Glutamatergic neuron (in vitro differentiated cells): ENCODE results near the gene SDR42E1. TPM values are rescaled to one million over a fixed set of nuclear protein-coding genes. Genes with fewer than 3 reads are reported as not detected.
A peak's percentile ranks its signal among the peaks of the same experiment; 100 is the strongest.

Experiments
- DNase-seq: peaks from one replicate; pipeline ENCODE4 v3.0.0; 2022
- H3K27ac Mint-ChIP-seq: one replicate; pipeline ENCODE4 v1.8.0; 2020; ENCODE audit warnings: mild to moderate bottlenecking, mixed read lengths, inconsistent platforms; ENCODE audit not compliant: unreplicated experiment
- H3K27me3 Mint-ChIP-seq: one replicate; pipeline ENCODE4 v1.8.0; 2020; ENCODE audit warnings: mild to moderate bottlenecking, moderate library complexity, mixed read lengths, inconsistent platforms; ENCODE audit not compliant: unreplicated experiment
- H3K36me3 Mint-ChIP-seq: one replicate; pipeline ENCODE4 v1.8.0; 2020; ENCODE audit warnings: mild to moderate bottlenecking, mixed read lengths, inconsistent platforms; ENCODE audit not compliant: unreplicated experiment
- H3K4me1 Mint-ChIP-seq: one replicate; pipeline ENCODE4 v1.8.0; 2020; ENCODE audit warnings: mild to moderate bottlenecking, low read depth, mixed read lengths, inconsistent platforms; ENCODE audit not compliant: unreplicated experiment
- H3K4me3 Mint-ChIP-seq: one replicate; pipeline ENCODE4 v1.8.0; 2020; ENCODE audit warnings: mild to moderate bottlenecking, mixed read lengths, inconsistent platforms; ENCODE audit not compliant: unreplicated experiment
- H3K9me3 Mint-ChIP-seq: one replicate; pipeline ENCODE4 v1.8.0; 2020; ENCODE audit warnings: mild to moderate bottlenecking, moderate library complexity, mixed read lengths, inconsistent platforms; ENCODE audit not compliant: unreplicated experiment
- CTCF ChIP-seq: fragments of 200-600 bp; sonication (generic); IDR thresholded peaks from one replicate; pipeline ENCODE4 v1.5.0; 2021; ENCODE audit not compliant: partially characterized antibody, unreplicated experiment
- total RNA-seq: library from RNA; stranded (reverse); fragmentation: NEBNext Ultra II Directional; extraction: Animal tissue kit (Norgen Biotek cat#: 25700); gene quantifications from one replicate; pipeline ENCODE4 v1.2.1, GENCODE V29; 2021; ENCODE audit not compliant: unreplicated experiment

Gene SDR42E1
- total RNA-seq, 1 donor from 2014 or later = 0.20 TPM

GRCh38 chr16:81940781-81941560 lies 70.3 kb downstream of the SDR42E1 start:
- peak; percentile 50 for TF ChIP-seq CTCF
- Mint-ChIP-seq H3K27me3 (no peaks in the 10 kb centered on the region), H3K27ac (no peak overlapping the region), H3K9me3 (no peaks in the 10 kb centered on the region), H3K4me3 (no peak overlapping the region), H3K4me1 (peaks cover 14% of the 10 kb centered on the region), H3K36me3 (no peaks in the 10 kb centered on the region)
- DNase-seq = no peak

- H3K4me3 Mint-ChIP-seq = no peak overlapping the region
- H3K4me1 Mint-ChIP-seq = peaks cover 7% of the 10 kb centered on the region
- no peak for DNase-seq
- TF ChIP-seq CTCF = no peak
- no peak overlapping the region for H3K27ac Mint-ChIP-seq
- H3K36me3 Mint-ChIP-seq = no peaks in the 10 kb centered on the region
- no peaks in the 10 kb centered on the region for H3K9me3 Mint-ChIP-seq
- no peaks in the 10 kb centered on the region for H3K27me3 Mint-ChIP-seq
Measured at GRCh38 chr16:81939164-81940056, 71.9 kb downstream of the SDR42E1 start.

Other genes with a start within 250 kb of the SDR42E1 start
- gene PLCG2, start 232.2 kb downstream of the SDR42E1 start, total RNA-seq = 0.49 TPM
- gene HSD17B2, start 23.8 kb upstream of the SDR42E1 start, total RNA-seq = not detected
- gene MPHOSPH6, start 158.8 kb upstream of the SDR42E1 start, total RNA-seq = 37.2 TPM